CD4-positive, alpha-beta T cell treated with Interleukin-10 for 1 hour (primary cell): Measurements from ENCODE around the gene TRPM3.

Experiments
- DNase-seq: peaks from one replicate; pipeline ENCODE4 v3.0.0-alpha.2; 2020

TRPM3 gene

GRCh38 chr9:70600506-70600905, 520.9 kb downstream of the TRPM3 start:
- no peak for DNase-seq

GRCh38 chr9:70597886-70598285, 523.5 kb downstream of the TRPM3 start:
- no peak for DNase-seq

- no peak for DNase-seq
Measured at GRCh38 chr9:70595211-70595610, 526.2 kb downstream of the TRPM3 start.

- DNase-seq = no peak
Measured at GRCh38 chr9:70594386-70594944, 527.0 kb downstream of the TRPM3 start.

- no peak for DNase-seq
Measured at GRCh38 chr9:70593241-70593640, 528.2 kb downstream of the TRPM3 start.

GRCh38 chr9:70590315-70590677, 531.1 kb downstream of the TRPM3 start:
- DNase-seq = no peak

- no peak for DNase-seq
Measured at GRCh38 chr9:70589571-70590314, 531.7 kb downstream of the TRPM3 start.

- DNase-seq = no peak
Measured at GRCh38 chr9:70588999-70589398, 532.4 kb downstream of the TRPM3 start.

- no peak for DNase-seq
Measured at GRCh38 chr9:70588381-70588780, 533.0 kb downstream of the TRPM3 start.

- no peak for DNase-seq
Measured at GRCh38 chr9:70587201-70587600, 534.2 kb downstream of the TRPM3 start.

GRCh38 chr9:70586476-70586875, 534.9 kb downstream of the TRPM3 start:
- no peak for DNase-seq

- no peak for DNase-seq
Measured at GRCh38 chr9:70581955-70582350, 539.5 kb downstream of the TRPM3 start.

GRCh38 chr9:70581214-70581954, 540.0 kb downstream of the TRPM3 start:
- DNase-seq = no peak

- DNase-seq = no peak
Measured at GRCh38 chr9:70580606-70581195, 540.7 kb downstream of the TRPM3 start.

- DNase-seq = no peak
Measured at GRCh38 chr9:70579686-70580085, 541.7 kb downstream of the TRPM3 start.

- DNase-seq = peak; percentile 16
Measured at GRCh38 chr9:70578720-70579119, 542.7 kb downstream of the TRPM3 start.

GRCh38 chr9:70577671-70578070, 543.8 kb downstream of the TRPM3 start:
- no peak for DNase-seq

- DNase-seq = no peak
Measured at GRCh38 chr9:70576116-70576515, 545.3 kb downstream of the TRPM3 start.

- no peak for DNase-seq
Measured at GRCh38 chr9:70574151-70574837, 547.1 kb downstream of the TRPM3 start.

- DNase-seq = no peak
Measured at GRCh38 chr9:70573308-70573707, 548.1 kb downstream of the TRPM3 start.

GRCh38 chr9:70571258-70571657, 550.2 kb downstream of the TRPM3 start:
- no peak for DNase-seq

- DNase-seq = no peak
Measured at GRCh38 chr9:70569791-70570190, 551.6 kb downstream of the TRPM3 start.

- DNase-seq = no peak
Measured at GRCh38 chr9:70569070-70569772, 552.2 kb downstream of the TRPM3 start.
